ENCODE measurements around the gene DROSHA.

Gene DROSHA

DNA sequence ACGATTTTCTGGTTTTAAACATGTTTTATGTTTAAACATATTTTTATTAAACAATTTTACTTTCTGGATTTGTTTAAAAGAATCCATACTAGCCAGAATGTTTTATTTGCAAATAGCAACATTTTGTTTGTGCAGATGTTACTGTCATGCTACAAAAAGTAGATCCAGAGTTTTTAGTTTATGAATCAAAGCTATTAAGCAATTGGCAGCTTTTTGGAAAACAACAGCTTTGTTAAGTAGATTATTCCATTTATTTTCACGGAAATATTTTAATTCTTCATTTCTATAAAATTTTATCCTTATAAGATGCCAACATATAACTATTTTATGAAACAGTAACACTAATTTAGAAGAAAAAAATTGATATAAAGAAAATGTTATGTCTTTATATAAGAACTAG is 60.9 kb downstream of the DROSHA start:
- no peak for TF ChIP-seq CTCF (conservative IDR thresholded peaks at IDR 0.05; ENCODE audit: low read depth, low read length)
- DNase-seq (ENCODE audit: low read depth) = no peak
- no peak overlapping the region for H3K4me3 ChIP-seq (ENCODE audit: low read length)

DNA sequence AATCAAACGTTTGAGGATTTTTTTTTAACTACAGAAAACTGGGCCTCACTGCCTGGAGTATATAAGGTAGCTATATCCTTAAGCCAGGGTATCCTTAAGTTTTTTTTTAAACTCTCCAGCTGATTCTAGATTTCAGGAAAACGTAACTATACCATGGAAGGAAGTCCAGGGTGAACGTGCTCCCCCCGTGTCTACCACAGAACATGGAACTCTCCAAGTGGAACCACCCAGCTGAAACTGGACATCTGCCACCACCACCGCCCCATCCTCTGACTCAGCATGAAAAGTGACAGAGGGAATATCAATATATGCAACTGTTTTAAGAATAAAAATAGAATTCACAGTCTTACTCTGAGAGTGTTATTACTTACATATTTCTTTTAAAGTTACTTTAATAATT is 61.3 kb downstream of the DROSHA start:
- TF ChIP-seq CTCF (conservative IDR thresholded peaks at IDR 0.05; ENCODE audit: low read depth, low read length) = no peak
- no peak for DNase-seq (ENCODE audit: low read depth)
- no peak overlapping the region for H3K4me3 ChIP-seq (ENCODE audit: low read length)

DNA sequence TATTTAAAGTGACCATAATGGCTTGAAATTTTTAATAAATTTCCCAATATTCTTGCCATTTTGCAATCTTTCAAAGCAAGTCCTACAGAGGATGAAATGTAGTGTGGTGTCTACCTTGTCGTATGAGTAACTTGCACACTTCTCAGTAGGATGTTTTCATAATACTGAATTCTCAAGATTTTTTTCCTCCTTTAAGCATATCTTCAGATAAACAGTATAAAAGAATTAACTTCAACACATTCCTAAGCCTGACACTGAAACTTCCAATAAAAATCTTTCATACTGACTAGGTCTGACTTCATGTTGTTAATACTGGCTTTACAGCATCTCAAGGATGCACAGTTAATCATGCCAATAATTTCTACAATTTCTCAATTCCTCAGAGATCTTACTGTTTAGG is 62.0 kb downstream of the DROSHA start:
- no peak for DNase-seq (ENCODE audit: low read depth)
- no peak for TF ChIP-seq CTCF (conservative IDR thresholded peaks at IDR 0.05; ENCODE audit: low read depth, low read length)

GRCh38 chr5:31469466-31469865 is 62.4 kb downstream of the DROSHA start:
- DNase-seq (ENCODE audit: low read depth) = no peak
- no peak overlapping the region for H3K4me3 ChIP-seq (ENCODE audit: low read length)
- no peak for TF ChIP-seq CTCF (conservative IDR thresholded peaks at IDR 0.05; ENCODE audit: low read depth, low read length)

More for the DNA sequence above, 62.0 kb downstream of the DROSHA start:
- H3K4me3 ChIP-seq (ENCODE audit: low read length) = no peak overlapping the region

- no peak for TF ChIP-seq CTCF (conservative IDR thresholded peaks at IDR 0.05; ENCODE audit: low read depth, low read length)
- DNase-seq (ENCODE audit: low read depth) = no peak
These were observed 66.6 kb downstream of the DROSHA start for GRCh38 chr5:31465291-31465690.

DNA sequence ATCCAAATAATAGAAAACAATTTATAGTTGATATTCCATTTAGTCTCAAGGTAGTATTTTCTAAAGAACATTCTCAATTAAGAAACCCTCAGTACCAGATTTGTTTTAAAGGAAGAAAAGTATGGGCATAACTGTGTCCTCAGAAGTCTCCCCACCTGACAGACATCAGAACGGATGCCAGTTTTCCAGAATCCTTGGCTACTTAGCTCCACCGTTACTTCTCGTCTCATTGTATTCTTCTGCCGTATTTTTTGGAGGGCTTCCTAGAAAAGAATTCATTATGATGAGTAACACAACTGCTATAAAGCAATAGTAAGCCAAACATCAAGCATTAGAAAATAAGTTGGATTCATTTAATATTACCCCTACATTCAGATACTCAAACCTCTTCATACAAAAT is 67.8 kb downstream of the DROSHA start:
- no peak for DNase-seq (ENCODE audit: low read depth)
- no peak for TF ChIP-seq CTCF (conservative IDR thresholded peaks at IDR 0.05; ENCODE audit: low read depth, low read length)
- no peak overlapping the region for H3K4me3 ChIP-seq (ENCODE audit: low read length)

More at GRCh38 chr5:31465291-31465690, 66.6 kb downstream of the DROSHA start:
- H3K4me3 ChIP-seq (ENCODE audit: low read length) = no peak overlapping the region

DNA sequence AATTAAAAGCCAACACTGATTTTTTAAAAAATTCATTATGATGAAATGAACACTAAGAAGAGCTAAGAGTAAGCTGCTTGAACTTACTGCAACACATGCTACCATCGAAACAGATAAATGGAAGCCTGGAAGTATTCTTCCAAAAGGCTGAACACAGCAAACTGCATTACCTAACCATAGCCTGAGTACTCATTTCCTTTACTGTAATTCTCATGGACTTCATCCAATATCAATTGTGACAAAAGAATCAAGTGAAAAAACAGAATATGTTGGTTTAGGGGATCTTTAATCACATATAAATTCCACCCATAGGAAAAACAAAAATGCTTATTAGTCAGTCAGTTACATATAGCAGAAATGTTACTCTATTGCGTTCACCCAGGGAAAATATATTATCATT is 68.5 kb downstream of the DROSHA start:
- no peak for DNase-seq (ENCODE audit: low read depth)
- TF ChIP-seq CTCF (conservative IDR thresholded peaks at IDR 0.05; ENCODE audit: low read depth, low read length) = no peak
- no peak overlapping the region for H3K4me3 ChIP-seq (ENCODE audit: low read length)

Measured in retinal pigment epithelial cell (primary cell).